ENCODE results near the gene TNNT3.

DNA sequence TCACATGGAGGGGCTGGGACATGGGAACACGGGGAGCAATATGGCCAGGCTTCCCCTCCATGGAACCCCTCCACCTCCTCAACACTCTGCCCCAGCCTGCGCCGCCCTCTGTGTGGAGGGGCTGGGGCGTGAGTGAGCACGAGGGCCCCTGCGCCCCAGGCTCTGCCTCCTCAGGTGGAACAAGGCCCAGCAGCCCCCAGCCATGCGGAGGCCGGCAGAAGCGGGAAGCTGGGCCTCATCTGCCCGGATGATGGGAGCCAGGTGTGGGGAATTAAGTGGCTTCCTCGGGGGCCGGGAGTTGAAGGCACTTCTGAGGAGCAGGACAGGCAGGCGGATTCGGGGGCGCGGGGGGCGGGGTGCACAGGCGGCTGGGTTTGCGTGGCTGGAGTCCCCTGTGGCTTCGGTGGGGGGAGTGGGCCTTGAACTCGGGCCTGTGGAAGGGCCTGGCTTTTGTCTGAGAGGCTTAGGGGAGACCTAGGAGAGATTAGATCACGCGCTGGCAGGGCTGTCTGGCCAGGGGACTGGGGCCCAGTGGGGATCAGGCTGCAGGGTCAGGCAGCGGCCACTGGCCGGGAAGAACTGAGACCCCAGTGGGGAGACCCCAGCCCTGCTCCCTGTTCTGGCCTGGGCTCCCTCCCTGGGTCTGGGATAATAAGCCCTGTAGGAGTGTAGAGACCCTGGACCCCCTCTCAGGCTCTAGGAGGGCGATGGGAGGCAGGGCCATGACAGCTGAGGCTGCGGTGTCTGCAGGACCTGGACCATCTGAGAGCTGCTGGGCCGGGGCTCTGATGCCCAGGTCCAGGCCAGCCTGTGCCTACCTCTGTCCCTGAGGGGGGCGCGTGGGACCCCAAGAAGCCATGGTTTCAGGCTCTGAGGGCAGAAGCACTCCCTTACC is 41.1 kb upstream of the TNNT3 start:
- TF ChIP-seq, protein P1, sequence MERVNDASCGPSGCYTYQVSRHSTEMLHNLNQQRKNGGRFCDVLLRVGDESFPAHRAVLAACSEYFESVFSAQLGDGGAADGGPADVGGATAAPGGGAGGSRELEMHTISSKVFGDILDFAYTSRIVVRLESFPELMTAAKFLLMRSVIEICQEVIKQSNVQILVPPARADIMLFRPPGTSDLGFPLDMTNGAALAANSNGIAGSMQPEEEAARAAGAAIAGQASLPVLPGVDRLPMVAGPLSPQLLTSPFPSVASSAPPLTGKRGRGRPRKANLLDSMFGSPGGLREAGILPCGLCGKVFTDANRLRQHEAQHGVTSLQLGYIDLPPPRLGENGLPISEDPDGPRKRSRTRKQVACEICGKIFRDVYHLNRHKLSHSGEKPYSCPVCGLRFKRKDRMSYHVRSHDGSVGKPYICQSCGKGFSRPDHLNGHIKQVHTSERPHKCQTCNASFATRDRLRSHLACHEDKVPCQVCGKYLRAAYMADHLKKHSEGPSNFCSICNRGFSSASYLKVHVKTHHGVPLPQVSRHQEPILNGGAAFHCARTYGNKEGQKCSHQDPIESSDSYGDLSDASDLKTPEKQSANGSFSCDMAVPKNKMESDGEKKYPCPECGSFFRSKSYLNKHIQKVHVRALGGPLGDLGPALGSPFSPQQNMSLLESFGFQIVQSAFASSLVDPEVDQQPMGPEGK (CRISPR knock-in tag; IDR thresholded peaks at IDR 0.05; ENCODE audit: borderline replicate concordance) = no peak
- TF ChIP-seq GLIS3 (CRISPR knock-in tag; IDR thresholded peaks at IDR 0.05) = no peak
- TF ChIP-seq BACH2 (CRISPR knock-in tag; IDR thresholded peaks at IDR 0.05; ENCODE audit: borderline replicate concordance) = no peak
- no peak for TF ChIP-seq ISL1 (CRISPR knock-in tag; IDR thresholded peaks at IDR 0.05)

All from SK-N-SH treated with all-trans-retinoic acid at 6 μM for 48 hours (cell line).